GM18498 (cell line): ENCODE data around the gene PLAGL1.
"Not testable (repeated sequence)": the region's sequence is repeated elsewhere in the genome, so short reads cannot be mapped to it uniquely, and the experiment has no call there.

Experiments
- ATAC-seq: cut with Tn5 transposase; IDR thresholded peaks from one replicate; pipeline ENCODE4 v1.9.1; 2021; ENCODE audit warnings: mild to moderate bottlenecking, moderate library complexity; ENCODE audit not compliant: unreplicated experiment

PLAGL1 gene, protein sequence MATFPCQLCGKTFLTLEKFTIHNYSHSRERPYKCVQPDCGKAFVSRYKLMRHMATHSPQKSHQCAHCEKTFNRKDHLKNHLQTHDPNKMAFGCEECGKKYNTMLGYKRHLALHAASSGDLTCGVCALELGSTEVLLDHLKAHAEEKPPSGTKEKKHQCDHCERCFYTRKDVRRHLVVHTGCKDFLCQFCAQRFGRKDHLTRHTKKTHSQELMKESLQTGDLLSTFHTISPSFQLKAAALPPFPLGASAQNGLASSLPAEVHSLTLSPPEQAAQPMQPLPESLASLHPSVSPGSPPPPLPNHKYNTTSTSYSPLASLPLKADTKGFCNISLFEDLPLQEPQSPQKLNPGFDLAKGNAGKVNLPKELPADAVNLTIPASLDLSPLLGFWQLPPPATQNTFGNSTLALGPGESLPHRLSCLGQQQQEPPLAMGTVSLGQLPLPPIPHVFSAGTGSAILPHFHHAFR

DNA sequence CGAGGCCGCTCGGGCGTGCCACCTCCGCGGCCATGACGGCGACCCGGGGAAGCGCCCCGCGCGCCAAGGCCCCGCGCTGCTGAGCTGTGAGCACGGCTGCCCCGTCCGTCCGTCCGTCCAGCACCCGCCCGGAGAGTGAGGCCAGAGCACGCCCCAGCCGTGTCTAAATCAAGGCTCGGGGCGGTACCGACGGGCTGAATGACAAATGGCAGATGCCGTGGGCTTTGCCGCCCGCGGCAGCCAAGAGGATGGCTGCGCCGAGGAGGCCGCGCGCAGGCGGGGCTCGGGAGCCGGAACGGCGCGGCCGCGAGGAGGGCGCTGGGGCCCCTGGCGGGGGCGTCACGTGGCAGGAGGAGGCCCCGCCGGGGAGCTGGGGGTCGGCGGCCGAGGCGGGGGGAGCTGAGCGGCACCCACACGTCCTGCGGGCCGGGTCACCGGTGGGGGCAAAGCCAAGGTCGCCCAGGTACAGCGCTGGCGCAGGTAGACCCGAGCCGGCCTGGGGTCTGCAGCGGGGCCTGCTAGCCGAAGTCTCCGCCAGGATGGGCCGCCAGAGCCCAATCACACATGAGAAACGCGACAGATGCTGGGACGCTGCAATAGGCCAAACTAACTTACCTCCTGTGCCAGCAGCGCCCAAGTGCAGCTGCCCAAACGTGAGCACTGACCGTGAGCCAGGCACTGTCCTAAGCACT is at the start of gene PLAGL1:
Gene PLAGL1, minus strand, starts transcription at position 140 of the 692 bp plus-strand sequence. CDS start 60,123 bp downstream, outside the sequence.
- peak; percentile 71 for ATAC-seq

- ATAC-seq: peak; percentile 90
These were observed 47.3 kb upstream of the PLAGL1 start for GRCh38 chr6:144055121-144055931.

DNA sequence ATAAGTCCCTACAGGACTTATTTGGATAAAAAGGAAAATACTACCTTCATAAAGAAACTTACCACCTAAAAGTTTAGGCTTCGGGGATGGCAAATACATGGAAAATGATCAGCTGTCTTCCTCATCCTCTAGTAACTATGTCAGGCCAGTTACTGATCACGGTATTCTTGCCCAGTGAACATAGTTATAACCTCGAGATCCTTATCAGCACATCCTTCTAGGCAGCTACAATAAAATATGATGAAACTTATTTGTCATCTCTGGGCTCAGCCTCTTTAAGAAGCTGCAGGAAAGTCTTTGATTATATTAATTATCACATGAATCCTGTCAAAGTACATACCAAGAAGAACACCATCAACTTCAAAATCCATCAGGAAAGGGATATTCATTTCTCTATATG is 45.5 kb upstream of the PLAGL1 start:
- ATAC-seq: no peak

- no peak for ATAC-seq
These were observed 44.4 kb upstream of the PLAGL1 start for GRCh38 chr6:144052488-144052887.

- ATAC-seq: no peak
These were observed 41.3 kb upstream of the PLAGL1 start for GRCh38 chr6:144049386-144049785.

DNA sequence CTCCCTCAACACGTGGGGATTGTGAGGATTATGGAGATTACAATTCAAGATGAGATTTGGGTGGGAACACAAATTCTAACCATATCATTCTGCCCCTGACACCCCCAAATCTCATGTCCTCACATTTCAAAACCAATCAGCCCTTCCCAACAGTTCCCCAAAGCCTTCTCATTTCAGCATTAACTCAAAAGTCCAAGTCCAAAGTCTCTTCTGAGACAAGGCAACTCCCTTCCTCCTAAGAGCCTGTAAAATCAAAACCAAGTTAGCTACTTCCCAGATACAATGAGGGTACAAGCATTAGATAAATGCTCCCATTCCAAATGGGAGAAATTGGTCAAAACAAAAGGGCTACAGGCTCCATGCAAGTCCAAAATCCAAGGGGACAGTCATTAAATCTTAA is 39.6 kb upstream of the PLAGL1 start:
- ATAC-seq: no peak

- not testable (repeated sequence) for ATAC-seq
These were observed 38.6 kb upstream of the PLAGL1 start for GRCh38 chr6:144046672-144047071.

- not testable (repeated sequence) for ATAC-seq
These were observed 36.9 kb upstream of the PLAGL1 start for GRCh38 chr6:144044989-144045388.

DNA sequence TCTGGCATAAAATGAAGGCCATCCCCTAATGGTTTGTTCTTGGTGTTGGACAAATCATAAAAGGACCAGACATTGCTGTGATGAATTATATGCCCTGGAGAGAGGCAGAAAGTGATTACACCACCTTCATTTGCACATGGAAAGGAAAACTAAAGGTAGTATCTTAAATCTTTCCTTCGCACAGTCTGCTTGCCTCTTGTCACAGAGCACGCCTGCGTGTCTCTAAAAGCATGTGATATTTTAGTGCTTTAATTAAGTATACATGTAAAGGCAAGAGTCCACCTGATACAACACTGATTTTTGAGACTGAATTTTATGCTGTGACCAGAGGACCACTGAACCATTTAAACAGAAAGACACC is 28.8 kb upstream of the PLAGL1 start:
- ATAC-seq: peak; percentile 8

- peak; percentile 71 for ATAC-seq
These were observed 28.2 kb upstream of the PLAGL1 start for GRCh38 chr6:144036064-144036834.

DNA sequence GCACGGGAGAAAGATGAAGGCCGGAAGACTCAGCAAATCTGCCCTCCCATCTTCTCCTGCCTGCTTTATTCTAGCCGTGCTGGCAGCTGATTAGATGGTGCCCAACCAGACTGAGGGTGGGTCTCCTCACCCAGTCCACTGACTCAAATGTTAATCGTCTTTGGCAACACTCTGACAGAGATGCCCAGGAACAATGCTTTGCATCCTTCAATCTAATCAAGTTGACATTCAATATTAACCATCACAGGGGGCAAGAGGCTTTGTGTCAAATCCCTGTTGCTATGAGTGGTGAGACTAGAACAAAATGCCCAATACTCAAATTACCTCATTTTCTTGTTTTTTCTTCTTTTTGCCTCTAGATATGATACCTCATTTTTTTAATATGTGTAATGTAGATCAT is 27.4 kb upstream of the PLAGL1 start:
- no peak for ATAC-seq

DNA sequence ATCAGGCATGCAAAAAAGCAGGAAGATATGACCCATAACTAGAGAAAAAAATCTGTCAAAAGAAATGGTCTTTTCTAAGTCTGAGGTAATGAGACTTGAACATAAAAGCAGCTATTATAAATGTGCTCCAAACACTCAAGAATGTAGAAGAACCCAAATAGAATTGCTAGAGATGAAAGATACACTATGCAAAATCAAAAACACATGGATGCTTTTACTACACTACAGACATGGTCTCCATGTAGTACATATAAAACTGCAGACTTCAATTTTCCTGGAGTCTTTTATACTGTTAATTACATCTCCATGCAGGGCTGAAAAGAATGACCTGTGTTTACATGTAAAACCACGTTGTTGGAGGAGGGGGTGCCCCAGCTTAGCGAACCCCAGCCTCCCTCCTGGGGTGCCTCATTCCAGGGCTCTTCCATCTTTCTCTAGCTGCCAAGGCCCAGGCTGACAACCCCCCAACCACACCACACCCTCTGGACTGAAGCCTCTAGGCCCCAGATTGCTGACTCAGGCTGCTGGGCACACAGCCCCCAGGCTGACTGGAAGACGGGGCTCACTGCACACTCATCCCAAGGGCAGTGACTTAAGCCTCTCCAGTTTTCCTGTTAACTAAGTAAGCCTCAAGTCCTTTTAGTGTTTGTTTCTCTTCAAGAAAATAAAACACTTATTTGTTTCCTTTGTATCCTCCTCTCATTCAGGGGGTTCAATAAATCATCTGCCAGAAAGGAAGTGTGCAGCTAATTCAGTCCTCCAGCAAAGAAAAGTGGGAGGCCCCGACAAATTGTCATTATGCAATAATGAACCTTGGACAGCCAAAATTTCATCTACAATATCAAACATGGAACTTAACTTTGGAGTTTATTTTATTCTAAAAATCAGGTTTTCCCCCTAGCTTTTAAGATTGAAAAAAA is 26.0 kb upstream of the PLAGL1 start:
- no peak for ATAC-seq

DNA sequence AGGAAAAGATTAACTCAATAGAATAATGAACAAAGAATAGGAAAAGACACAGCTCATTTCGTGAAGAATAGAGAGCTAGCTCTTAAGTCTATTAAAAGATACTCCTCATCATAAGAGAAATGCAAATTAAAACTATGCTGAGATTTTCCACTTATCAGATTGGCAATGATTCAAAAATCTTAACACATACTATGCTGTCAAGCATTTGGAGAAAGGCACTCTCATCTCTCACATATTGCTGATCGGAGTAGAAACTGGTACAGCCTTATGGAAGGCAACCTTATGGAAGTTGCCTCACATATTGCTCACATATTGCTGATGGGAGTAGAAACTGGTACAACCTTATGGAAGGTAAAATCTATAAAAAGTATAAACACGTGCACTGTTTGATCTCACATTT is 21.4 kb upstream of the PLAGL1 start:
- no peak for ATAC-seq

DNA sequence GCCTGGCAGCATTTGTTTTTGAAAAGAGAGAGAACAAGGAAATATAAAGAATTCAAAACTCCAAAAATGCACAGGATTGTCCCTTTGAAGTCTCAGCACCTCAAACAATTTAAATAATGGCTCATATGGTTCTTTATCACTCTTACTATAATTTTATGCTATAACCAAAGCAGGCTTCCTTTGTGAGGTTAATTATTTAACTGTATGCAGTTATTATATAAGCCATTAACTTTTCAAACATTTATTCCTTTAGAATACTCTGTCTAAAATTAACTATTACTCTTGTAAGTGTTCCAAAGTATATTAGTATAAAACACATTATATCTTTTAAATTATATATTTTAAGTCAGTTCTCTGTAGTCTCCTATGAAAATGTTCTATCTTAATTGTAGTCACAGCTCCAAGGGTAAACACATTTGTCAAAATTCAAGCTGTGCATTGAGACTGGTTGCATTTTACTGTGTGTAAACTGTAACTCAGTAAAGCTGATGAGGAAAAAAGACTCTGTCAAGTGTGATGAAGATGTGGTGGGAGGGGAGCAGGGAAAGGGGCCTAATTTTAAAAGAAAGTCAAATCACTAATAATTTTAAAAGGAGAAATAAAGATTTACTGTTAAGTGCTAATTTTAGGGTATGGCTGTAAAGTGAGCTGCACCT is 20.0 kb upstream of the PLAGL1 start:
- no peak for ATAC-seq

DNA sequence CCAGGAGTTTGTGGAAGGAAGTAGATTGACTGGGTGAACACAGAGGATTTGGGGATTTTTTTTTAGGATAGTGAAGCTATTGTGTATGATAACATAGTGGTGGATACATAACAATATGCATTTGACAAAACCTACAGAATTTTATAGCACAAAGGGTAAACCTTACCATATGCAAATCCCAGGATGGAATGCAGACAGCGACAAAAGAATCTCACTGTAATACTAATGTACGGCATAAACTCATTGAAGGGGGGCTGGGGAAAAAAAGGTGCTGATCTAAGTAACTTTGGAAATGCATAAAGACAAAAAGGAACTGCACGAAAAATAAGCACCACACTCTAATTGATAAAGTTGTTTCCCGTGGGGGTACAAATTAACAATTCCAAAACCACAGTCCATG is 15.2 kb upstream of the PLAGL1 start:
- ATAC-seq: no peak

DNA sequence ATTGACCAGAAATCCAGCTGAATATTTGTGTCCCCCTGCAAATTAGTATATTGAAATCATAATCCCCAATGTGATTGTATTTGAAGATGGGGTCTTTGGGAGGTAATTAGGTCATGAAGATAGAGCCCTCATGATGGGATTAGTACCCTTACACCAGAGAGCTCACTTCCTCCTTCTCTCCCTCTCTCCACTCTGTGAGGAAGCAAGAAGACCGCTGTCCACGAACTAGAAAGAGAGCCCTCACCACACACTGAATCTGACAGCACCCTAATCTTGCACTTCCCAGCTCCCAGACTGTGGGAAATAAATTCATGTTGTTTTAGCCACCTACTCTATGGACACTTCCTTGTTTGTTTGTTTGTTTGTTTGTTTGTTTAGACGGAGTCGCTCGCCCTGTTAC is 11.9 kb upstream of the PLAGL1 start:
- no peak for ATAC-seq

GRCh38 chr6:144017166-144018094 is 9.4 kb upstream of the PLAGL1 start:
- ATAC-seq: no peak

- ATAC-seq: no peak
These were observed 5.4 kb upstream of the PLAGL1 start for GRCh38 chr6:144013486-144013909.
